HAP-1 (cell line): ENCODE measurements around the gene SLC25A39.
"Not testable (repeated sequence)": the region's sequence is repeated elsewhere in the genome, so short reads cannot be mapped to it uniquely, and the experiment has no call there.

Experiments used
- DNase-seq, 2 experiments: peaks; one replicate each; pipeline ENCODE4 v3.0.0-alpha.2; 2016 to 2020; ENCODE audit warnings: low spot score in 2 of 2
- H3K27me3 ChIP-seq: fragments of 250-450 bp; sonication (Bioruptor Pico); 2 replicates; pipeline ENCODE4 v1.5.1; 2020; ENCODE audit warnings: low read depth, mild to moderate bottlenecking, moderate library complexity
- H3K36me3 ChIP-seq: fragments of 250-450 bp; sonication (Bioruptor Pico); replicated peaks from 2 replicates; pipeline ENCODE4 v1.5.1; 2020; ENCODE audit warnings: mild to moderate bottlenecking
- H3K4me1 ChIP-seq: fragments of 250-450 bp; sonication (Bioruptor Pico); 2 replicates; pipeline ENCODE4 v1.5.1; 2020; ENCODE audit warnings: mild to moderate bottlenecking
- H3K4me3 ChIP-seq: fragments of 250-450 bp; sonication (Bioruptor Pico); 2 replicates; pipeline ENCODE4 v1.5.1; 2020; ENCODE audit warnings: mild to moderate bottlenecking, moderate library complexity
- H3K9me3 ChIP-seq: fragments of 250-450 bp; sonication (Bioruptor Pico); 2 replicates; pipeline ENCODE4 v1.5.1; 2020; ENCODE audit warnings: mild to moderate bottlenecking, moderate library complexity
- in situ Hi-C: fragments of 300-500 bp; cut with MboI; formaldehyde crosslinking; loops from 3 replicates; pipeline ENCODE4 v1.14.3; 2020; ENCODE audit warnings: low sequenced_read_pairs, inconsistent platforms, mixed read lengths

The SLC25A39 gene

GRCh38 chr17:44334727-44335126 lies 10.1 kb upstream of the SLC25A39 start:
- H3K4me3 ChIP-seq = no peak overlapping the region
- H3K27me3 ChIP-seq = no peaks in the 10 kb centered on the region
- no peak for DNase-seq
- no peaks in the 10 kb centered on the region for H3K9me3 ChIP-seq
- no peaks in the 10 kb centered on the region for H3K36me3 ChIP-seq
- H3K4me1 ChIP-seq = no peaks in the 10 kb centered on the region; the same call in 1 of the 2 replicates
- in situ Hi-C loops = no loop called here

- in situ Hi-C loops = no loop called here
- Histone ChIP-seq H3K9me3 (no peaks in the 10 kb centered on the region), H3K36me3 (no peaks in the 10 kb centered on the region), H3K4me1 (no peaks in the 10 kb centered on the region; the same call in 1 of the 2 replicates), H3K27me3 (no peaks in the 10 kb centered on the region), H3K4me3 (no peak overlapping the region)
- DNase-seq = no peak
These were observed 9.7 kb upstream of the SLC25A39 start for GRCh38 chr17:44334315-44334714.

GRCh38 chr17:44333371-44333770 lies 8.7 kb upstream of the SLC25A39 start:
- in situ Hi-C loops = no loop called here
- no peak for DNase-seq

GRCh38 chr17:44331249-44331760 lies 6.7 kb upstream of the SLC25A39 start:
- in situ Hi-C loops = no loop called here
- no peaks in the 10 kb centered on the region for H3K27me3 ChIP-seq
- no peaks in the 10 kb centered on the region for H3K36me3 ChIP-seq
- H3K4me3 ChIP-seq = no peak overlapping the region
- peaks cover 4% of the 10 kb centered on the region for H3K4me1 ChIP-seq
- no peaks in the 10 kb centered on the region; the same call in 1 of the 2 replicates for H3K9me3 ChIP-seq
- DNase-seq = peak; percentile 74 to 87

More at GRCh38 chr17:44333371-44333770, 8.7 kb upstream of the SLC25A39 start:
- no peak overlapping the region for H3K4me3 ChIP-seq
- no peaks in the 10 kb centered on the region for H3K27me3 ChIP-seq
- H3K9me3 ChIP-seq = no peaks in the 10 kb centered on the region
- no peaks in the 10 kb centered on the region for H3K36me3 ChIP-seq
- no peaks in the 10 kb centered on the region; the same call in 1 of the 2 replicates for H3K4me1 ChIP-seq

GRCh38 chr17:44330263-44330662 lies 5.6 kb upstream of the SLC25A39 start:
- DNase-seq, in situ Hi-C loops, H3K36me3 ChIP-seq, H3K4me3 ChIP-seq, H3K9me3 ChIP-seq, H3K27me3 ChIP-seq: not testable (repeated sequence)
- peaks cover 11% of the 10 kb centered on the region for H3K4me1 ChIP-seq

- in situ Hi-C loops = loop anchor here (5.0 kb wide), 1 partner anchor 117 kb away; no protein-coding TSS in a partner anchor
These were observed 4.9 kb upstream of the SLC25A39 start for GRCh38 chr17:44329516-44329915.

GRCh38 chr17:44327715-44328449 lies 3.3 kb upstream of the SLC25A39 start:
- in situ Hi-C loops = loop anchor here (5.0 kb wide), 1 partner anchor 116 kb away; no protein-coding TSS in a partner anchor
- H3K9me3 ChIP-seq = no peaks in the 10 kb centered on the region; the same call in 1 of the 2 replicates
- H3K36me3 ChIP-seq = 0 out of 2 replicates have a peak, but pooled peaks cover 5% of the 10 kb centered on the region
- no peak overlapping the region for H3K4me3 ChIP-seq
- DNase-seq = no peak
- peaks cover 13% of the 10 kb centered on the region for H3K4me1 ChIP-seq
- no peaks in the 10 kb centered on the region for H3K27me3 ChIP-seq

More at GRCh38 chr17:44329516-44329915, 4.9 kb upstream of the SLC25A39 start:
- H3K27me3 ChIP-seq, DNase-seq, H3K36me3 ChIP-seq, H3K4me3 ChIP-seq, H3K9me3 ChIP-seq: not testable (repeated sequence)
- H3K4me1 ChIP-seq = peaks cover 11% of the 10 kb centered on the region

GRCh38 chr17:44326861-44327444 lies 2.3 kb upstream of the SLC25A39 start:
- Histone ChIP-seq H3K27me3 (no peaks in the 10 kb centered on the region), H3K9me3 (no peaks in the 10 kb centered on the region; the same call in 1 of the 2 replicates), H3K4me3 (peak overlapping the region; percentile 13), H3K36me3 (peaks cover 13% of the 10 kb centered on the region), H3K4me1 (peaks cover 13% of the 10 kb centered on the region)
- DNase-seq = peak; percentile 95 to 96
- in situ Hi-C loops = loop anchor here (5.0 kb wide), 1 partner anchor 115 kb away; no protein-coding TSS in a partner anchor

- H3K27me3 ChIP-seq = no peaks in the 10 kb centered on the region
- no peaks in the 10 kb centered on the region; the same call in 1 of the 2 replicates for H3K9me3 ChIP-seq
- peaks cover 13% of the 10 kb centered on the region for H3K4me1 ChIP-seq
- peak overlapping the region; percentile 88 for H3K4me3 ChIP-seq
- H3K36me3 ChIP-seq = peaks cover 39% of the 10 kb centered on the region
- DNase-seq = no peak
- in situ Hi-C loops = no loop called here
These were observed 492 bp downstream of the SLC25A39 start for GRCh38 chr17:44324092-44324570.

- H3K4me1 ChIP-seq = peaks cover 13% of the 10 kb centered on the region
- peaks cover 39% of the 10 kb centered on the region for H3K36me3 ChIP-seq
- DNase-seq = no peak
- in situ Hi-C loops = no loop called here
- H3K9me3 ChIP-seq = no peaks in the 10 kb centered on the region; the same call in 1 of the 2 replicates
- no peaks in the 10 kb centered on the region for H3K27me3 ChIP-seq
- H3K4me3 ChIP-seq = peak overlapping the region; percentile 88
These were observed 1.1 kb downstream of the SLC25A39 start for GRCh38 chr17:44323359-44324091.

- Histone ChIP-seq H3K36me3 (peaks cover 39% of the 10 kb centered on the region), H3K4me3 (no peak overlapping the region), H3K9me3 (no peaks in the 10 kb centered on the region; the same call in 1 of the 2 replicates), H3K27me3 (no peaks in the 10 kb centered on the region; the same call in 1 of the 2 replicates), H3K4me1 (peaks cover 13% of the 10 kb centered on the region)
- in situ Hi-C loops = no loop called here
- DNase-seq = no peak
These were observed 2.3 kb downstream of the SLC25A39 start for GRCh38 chr17:44322236-44322895.

- DNase-seq = no peak
- Histone ChIP-seq H3K36me3 (peaks cover 39% of the 10 kb centered on the region), H3K4me3 (no peak overlapping the region), H3K27me3 (no peaks in the 10 kb centered on the region; the same call in 1 of the 2 replicates), H3K4me1 (peaks cover 11% of the 10 kb centered on the region), H3K9me3 (no peaks in the 10 kb centered on the region)
- in situ Hi-C loops = no loop called here
These were observed 3.1 kb downstream of the SLC25A39 start for GRCh38 chr17:44321246-44322120.
